Mucosa of descending colon (tissue), 3 donors: ENCODE results near the gene FBXL16. TPM values are rescaled to one million over a fixed set of nuclear protein-coding genes. Genes with fewer than 3 reads are reported as not detected.

Source experiments
- ATAC-seq: fragments of 200-7000 bp; cut with Tn5 transposase; one replicate; pipeline ENCODE4 v1.9.1; 2020; ENCODE audit warnings: mild to moderate bottlenecking, moderate library complexity
- DNase-seq, 3 donors: peaks; one replicate each; pipeline ENCODE4 v3.0.0-alpha.2; 2020
- H3K36me3 ChIP-seq: fragments of 200-600 bp; one replicate; pipeline ENCODE4 v1.8.0; 2021; ENCODE audit warnings: low read depth, mild to moderate bottlenecking
- H3K4me1 ChIP-seq: fragments of 200-600 bp; one replicate; pipeline ENCODE4 v1.8.0; 2021; ENCODE audit warnings: low read depth, mild to moderate bottlenecking
- H3K4me3 ChIP-seq: fragments of 200-600 bp; one replicate; pipeline ENCODE4 v1.8.0; 2021; ENCODE audit warnings: mild to moderate bottlenecking
- H3K9me3 ChIP-seq: fragments of 200-600 bp; one replicate; pipeline ENCODE4 v1.8.0; 2021; ENCODE audit warnings: mild to moderate bottlenecking
- CTCF ChIP-seq: fragments of 200-600 bp; IDR thresholded peaks from one replicate; pipeline ENCODE4 v1.8.0; 2022; ENCODE audit warnings: antibody characterized with exemption, mild to moderate bottlenecking
- intact Hi-C, 2 donors: fragments of 100-400 bp; cut with DNase I in 1 of 2; cut with micrococcal nuclease in 1 of 2; formaldehyde crosslinking; loops; one replicate each; pipeline versions ENCODE4 v1.11.0 to v1.11.1; 2022; cut with DNase I, micrococcal nuclease
- total RNA-seq, 3 donors: library from RNA; stranded (reverse); fragmentation: NEBNext Ultra II Directional in 2 of 3; extraction: Animal tissue kit (Norgen Biotek cat#: 25700) in 2 of 3; gene quantifications; one replicate each; pipeline versions ENCODE4 v1.2.1 to v1.2.4, GENCODE V29; 2021 to 2023
- donor health status: DM: no; HTN: no; CAD: no; lungs with moderate emphysema.
- donor health status: DM: no; HTN: no; CAD: no.
- donor health status: DM: no; HTN: yes; CAD: no.

The FBXL16 gene
- total RNA-seq, 3 donors from 2014 or later = 1.3 to 2.2 (median 2.1) TPM

GRCh38 chr16:725463-726187 is 20.0 kb upstream of the FBXL16 start:
- intact Hi-C loops = no loop called here
- Histone ChIP-seq H3K36me3 (no peaks in the 10 kb centered on the region), H3K9me3 (no peaks in the 10 kb centered on the region), H3K4me3 (no peak overlapping the region), H3K4me1 (peaks cover 32% of the 10 kb centered on the region)
- TF ChIP-seq CTCF = no peak
- DNase-seq = no peak
- no peak for ATAC-seq

- no peaks in the 10 kb centered on the region for H3K9me3 ChIP-seq
- intact Hi-C loops = no loop called here
- H3K4me3 ChIP-seq = no peak overlapping the region
- H3K4me1 ChIP-seq = peaks cover 36% of the 10 kb centered on the region
- DNase-seq = no peak
- H3K36me3 ChIP-seq = no peaks in the 10 kb centered on the region
- ATAC-seq = no peak
- TF ChIP-seq CTCF = no peak
These were observed 19.4 kb upstream of the FBXL16 start for GRCh38 chr16:725041-725376.

- intact Hi-C loops = no loop called here
- DNase-seq = no peak
- Histone ChIP-seq H3K9me3 (no peaks in the 10 kb centered on the region), H3K4me3 (no peak overlapping the region), H3K36me3 (no peaks in the 10 kb centered on the region), H3K4me1 (peaks cover 40% of the 10 kb centered on the region)
- no peak for ATAC-seq
- no peak for TF ChIP-seq CTCF
These were observed 18.8 kb upstream of the FBXL16 start for GRCh38 chr16:724188-725040.

- intact Hi-C loops = no loop called here
- no peak for TF ChIP-seq CTCF
- no peak for DNase-seq
- H3K4me3 ChIP-seq = no peak overlapping the region
- no peaks in the 10 kb centered on the region for H3K9me3 ChIP-seq
- ATAC-seq = no peak
- H3K36me3 ChIP-seq = no peaks in the 10 kb centered on the region
- peaks cover 47% of the 10 kb centered on the region for H3K4me1 ChIP-seq
These were observed 18.1 kb upstream of the FBXL16 start for GRCh38 chr16:723695-724094.

GRCh38 chr16:722835-723633 is 17.4 kb upstream of the FBXL16 start:
- no peak for TF ChIP-seq CTCF
- Histone ChIP-seq H3K4me3 (no peak overlapping the region), H3K9me3 (no peaks in the 10 kb centered on the region), H3K36me3 (no peaks in the 10 kb centered on the region), H3K4me1 (peaks cover 49% of the 10 kb centered on the region)
- ATAC-seq (no peak), DNase-seq (no peak)
- intact Hi-C loops = no loop called here
